HEK293 (cell line): ENCODE measurements around the gene KLHL12.

Source experiments
- CTCF ChIA-PET: fragments of 350-600 bp; formaldehyde crosslinking; extraction: SDS; loops from one replicate; lab custom pipeline; 2021; ENCODE audit warnings: antibody characterized with exemption; lab: Yijun Ruan, JAX
- POLR2A ChIA-PET: fragments of 300-600 bp; formaldehyde crosslinking; extraction: SDS; loops from one replicate; lab custom pipeline; 2020; ENCODE audit warnings: antibody characterized with exemption, inconsistent platforms; lab: Yijun Ruan, JAX
- H3K27ac ChIP-seq: fragments of 200-500 bp; sonication (Bioruptor generic); 2 replicates; pipeline ENCODE4 v1.5.1; 2014; ENCODE audit warnings: low read depth, low read length, control low read depth, inconsistent platforms; ENCODE audit errors: extremely low read depth
- H3K36me3 ChIP-seq, 2 experiments: fragments of 200-500 bp in 1 of 2; sonication (Bioruptor generic) in 1 of 2; 1 replicate in 1 of 2; 2 replicates in 1 of 2; pipeline ENCODE4 v1.5.1; 2014 to 2017; ENCODE audit warnings: inconsistent platforms in 2 of 2, low read length in 2 of 2; ENCODE audit not compliant: control insufficient read depth in 2 of 2, insufficient read depth in 1 of 2
- H3K4me1 ChIP-seq: fragments of 200-500 bp; sonication (Bioruptor generic); 2 replicates; pipeline ENCODE4 v1.5.1; 2014; ENCODE audit warnings: mild to moderate bottlenecking, low read length, inconsistent platforms; ENCODE audit not compliant: control insufficient read depth, insufficient read depth
- H3K4me3 ChIP-seq: 2 replicates; pipeline ENCODE4 v1.5.1; 2011; ENCODE audit warnings: low read depth, mild to moderate bottlenecking, control low read depth, low read length, moderate library complexity
- H3K9me3 ChIP-seq: fragments of 200-500 bp; sonication (Bioruptor generic); 2 replicates; pipeline ENCODE4 v1.5.1; 2014; ENCODE audit warnings: low read depth, low read length, inconsistent platforms; ENCODE audit not compliant: control insufficient read depth, insufficient read depth
- GLIS2 ChIP-seq: fragments of 450-650 bp; formaldehyde crosslinking; IDR thresholded peaks from 2 replicates; pipeline ENCODE4 v1.5.1; 2016; ENCODE audit warnings: missing biosample characterization, missing genetic modification characterization
- HOXC10 ChIP-seq: sonication (generic); formaldehyde crosslinking; IDR thresholded peaks from 2 replicates; pipeline ENCODE4 v1.8.1; 2023; ENCODE audit warnings: mild to moderate bottlenecking, missing genetic modification reagents
- KLF8 ChIP-seq: fragments of 450-650 bp; formaldehyde crosslinking; IDR thresholded peaks from 2 replicates; pipeline ENCODE4 v1.5.1; 2016; ENCODE audit warnings: missing biosample characterization, missing genetic modification characterization
- KLF9 ChIP-seq: fragments of 450-650 bp; formaldehyde crosslinking; IDR thresholded peaks from 2 replicates; pipeline ENCODE4 v1.5.1; 2016; ENCODE audit warnings: missing biosample characterization, missing genetic modification characterization, low read depth
- REST ChIP-seq: fragments of 450-650 bp; formaldehyde crosslinking; IDR thresholded peaks from 2 replicates; pipeline ENCODE4 v1.5.1; 2016; ENCODE audit warnings: missing biosample characterization, missing genetic modification characterization
- SCRT1 ChIP-seq: fragments of 450-650 bp; formaldehyde crosslinking; IDR thresholded peaks from 2 replicates; pipeline ENCODE4 v1.5.1; 2016; ENCODE audit warnings: missing biosample characterization, missing genetic modification characterization, borderline replicate concordance
- ZBTB17 ChIP-seq: fragments of 450-650 bp; formaldehyde crosslinking; IDR thresholded peaks from 2 replicates; pipeline ENCODE4 v1.5.1; 2016; ENCODE audit warnings: missing biosample characterization, missing genetic modification characterization
- ZFHX2 ChIP-seq: fragments of 450-650 bp; formaldehyde crosslinking; conservative IDR thresholded peaks from 2 replicates; pipeline ENCODE4 v1.5.1; 2016; ENCODE audit warnings: missing biosample characterization, missing genetic modification characterization
- ZNF140 ChIP-seq: fragments of 450-650 bp; formaldehyde crosslinking; IDR thresholded peaks from 2 replicates; pipeline ENCODE4 v1.5.1; 2016; ENCODE audit warnings: missing biosample characterization, missing genetic modification characterization
- ZNF146 ChIP-seq: fragments of 450-650 bp; formaldehyde crosslinking; IDR thresholded peaks from 2 replicates; pipeline ENCODE4 v1.5.1; 2016; ENCODE audit warnings: missing biosample characterization, missing genetic modification characterization
- ZNF148 ChIP-seq: fragments of 450-650 bp; formaldehyde crosslinking; IDR thresholded peaks from 2 replicates; pipeline ENCODE4 v1.5.0; 2017; ENCODE audit warnings: missing biosample characterization, missing genetic modification characterization, borderline replicate concordance
- ZNF157 ChIP-seq: fragments of 450-650 bp; formaldehyde crosslinking; IDR thresholded peaks from 2 replicates; pipeline ENCODE4 v1.5.1; 2016; ENCODE audit warnings: missing biosample characterization, missing genetic modification characterization
- ZNF280D ChIP-seq: fragments of 450-650 bp; formaldehyde crosslinking; IDR thresholded peaks from 2 replicates; pipeline ENCODE4 v1.5.1; 2016; ENCODE audit warnings: missing biosample characterization, missing genetic modification characterization
- ZNF324 ChIP-seq: fragments of 450-650 bp; formaldehyde crosslinking; IDR thresholded peaks from 2 replicates; pipeline ENCODE4 v1.5.1; 2016; ENCODE audit warnings: missing biosample characterization, missing genetic modification characterization
- ZNF354C ChIP-seq: fragments of 450-650 bp; formaldehyde crosslinking; IDR thresholded peaks from 2 replicates; pipeline ENCODE4 v1.5.1; 2016; ENCODE audit warnings: missing biosample characterization, missing genetic modification characterization, low read depth, borderline replicate concordance
- ZNF501 ChIP-seq: fragments of 450-650 bp; formaldehyde crosslinking; IDR thresholded peaks from 2 replicates; pipeline ENCODE4 v1.5.1; 2016; ENCODE audit warnings: missing biosample characterization, missing genetic modification characterization
- ZNF549 ChIP-seq: fragments of 450-650 bp; IDR thresholded peaks from 2 replicates; pipeline ENCODE4 v1.5.1; 2018; ENCODE audit warnings: missing biosample characterization, missing genetic modification characterization, mild to moderate bottlenecking, inconsistent platforms, moderate library complexity
- ZNF837 ChIP-seq: fragments of 450-650 bp; formaldehyde crosslinking; IDR thresholded peaks from 2 replicates; pipeline ENCODE4 v1.5.1; 2016; ENCODE audit warnings: missing biosample characterization, missing genetic modification characterization
- ZSCAN4 ChIP-seq: fragments of 450-650 bp; formaldehyde crosslinking; IDR thresholded peaks from 2 replicates; pipeline ENCODE4 v1.5.1; 2017; ENCODE audit warnings: missing biosample characterization, missing genetic modification characterization

The KLHL12 gene

GRCh38 chr1:202873026-202873425 is 54.0 kb downstream of the KLHL12 start (continued):
- no peak for TF ChIP-seq ZNF549 (tag by site-specific recombination)
- no peak for TF ChIP-seq SCRT1 (tag by site-specific recombination)
- TF ChIP-seq HOXC10 = no peak
- no peak for TF ChIP-seq ZSCAN4 (tag by site-specific recombination)
- no peak for TF ChIP-seq ZNF354C (tag by site-specific recombination)
- TF ChIP-seq ZBTB17 (tag by site-specific recombination) = no peak
- TF ChIP-seq, all 188 proteins: peak for 0

- no peaks in the 10 kb centered on the region for H3K9me3 ChIP-seq
- no peaks in the 10 kb centered on the region for H3K4me1 ChIP-seq
- no peak overlapping the region for H3K4me3 ChIP-seq
- TF ChIP-seq GLIS2 (tag by site-specific recombination) (no peak), REST (no peak), ZNF280D (no peak), KLF9 (tag by site-specific recombination) (no peak), ZNF837 (tag by site-specific recombination) (no peak), ZNF148 (tag by site-specific recombination) (no peak), ZNF324 (no peak), ZNF140 (tag by site-specific recombination) (no peak), KLF8 (tag by site-specific recombination) (no peak), ZNF146 (tag by site-specific recombination) (no peak), ZNF501 (tag by site-specific recombination) (no peak), ZFHX2 (tag by site-specific recombination) (no peak), ZNF157 (no peak)
- TF ChIP-seq, all 188 proteins: peak for 0
- ChIA-PET CTCF (interaction anchor here (0.7 kb wide), 1 partner anchor 152 kb away, joined by 4 read pairs; no protein-coding TSS in a partner anchor), POLR2A (no interaction called here)
- Histone ChIP-seq H3K27ac (no peak overlapping the region), H3K36me3 (peaks cover 0 to 3% of the 10 kb centered on the region in 2 experiments; a peak in 2 of 3 replicates)
Measured at GRCh38 chr1:202871367-202871766, 55.7 kb downstream of the KLHL12 start.
